ENCODE data around the gene ZXDC.

Gene ZXDC

GRCh38 chr3:126390201-126390600 lies 85.5 kb downstream of the ZXDC start:
- DNase-seq: no peak

- no peak for DNase-seq
Observed at GRCh38 chr3:126389794-126390146, 85.9 kb downstream of the ZXDC start.

GRCh38 chr3:126389112-126389793 lies 86.4 kb downstream of the ZXDC start:
- DNase-seq: peak; percentile 75
